ENCODE measurements around the gene ZNF621. TPM values are rescaled to one million over a fixed set of nuclear protein-coding genes. Genes with fewer than 3 reads are reported as not detected.
"Not testable (repeated sequence)": the region's sequence is repeated elsewhere in the genome, so short reads cannot be mapped to it uniquely, and the experiment has no call there.

ZNF621 gene
- total RNA-seq, 1 experiment from 2014 or later: 8.6 TPM

DNA sequence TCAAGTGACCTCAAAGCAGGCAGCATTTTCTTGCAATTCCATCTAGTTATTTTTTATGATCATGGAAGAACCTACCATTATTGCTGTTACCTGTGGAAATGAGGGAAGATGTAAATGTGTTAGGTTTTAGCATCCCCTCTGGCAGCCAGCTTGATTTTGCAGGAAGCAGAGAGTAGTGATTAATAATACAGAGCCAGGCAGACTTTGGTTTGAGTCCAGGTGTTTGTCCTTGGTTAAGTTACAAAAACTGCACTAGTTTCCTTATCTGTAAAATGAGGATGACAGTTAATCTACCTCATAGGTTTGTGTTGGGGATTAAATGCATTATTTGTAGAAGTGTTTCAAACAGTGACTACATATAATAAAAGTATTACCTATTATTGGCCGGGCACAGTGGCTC is 6.7 kb upstream of the ZNF621 start:
- Histone ChIP-seq H3K27me3 (no peaks in the 10 kb centered on the region), H3K4me1 (no peaks in the 10 kb centered on the region), H3K9me3 (replicated peaks) (no peaks in the 10 kb centered on the region), H3K4me3 (no peak overlapping the region), H3K27ac (no peak overlapping the region), H3K36me3 (no peaks in the 10 kb centered on the region)
- no peak for DNase-seq

DNA sequence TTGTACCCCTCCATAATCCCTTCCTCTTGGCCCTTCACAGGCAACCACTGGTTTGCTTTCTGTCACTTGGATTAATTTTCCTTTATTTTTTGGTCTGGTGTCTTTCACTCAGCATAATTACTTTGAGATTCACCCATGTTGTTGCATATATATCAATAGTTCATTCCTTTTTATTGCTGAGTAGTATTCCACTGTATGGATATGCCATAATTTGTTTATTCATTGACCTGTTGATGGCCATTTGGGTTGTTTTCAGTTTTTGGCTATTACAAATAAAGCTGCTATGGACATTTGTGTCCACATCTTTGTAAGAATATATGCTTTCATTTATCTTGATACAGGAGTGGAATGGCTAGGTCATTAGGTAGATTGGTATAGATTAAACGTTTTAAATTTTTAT is 5.9 kb upstream of the ZNF621 start:
- H3K4me3 ChIP-seq: no peak overlapping the region
- H3K9me3 ChIP-seq (replicated peaks): no peaks in the 10 kb centered on the region
- no peaks in the 10 kb centered on the region; the same call in 1 of the 2 replicates for H3K4me1 ChIP-seq
- H3K27ac ChIP-seq: no peak overlapping the region
- H3K36me3 ChIP-seq: no peaks in the 10 kb centered on the region
- no peak for DNase-seq
- no peaks in the 10 kb centered on the region for H3K27me3 ChIP-seq

DNA sequence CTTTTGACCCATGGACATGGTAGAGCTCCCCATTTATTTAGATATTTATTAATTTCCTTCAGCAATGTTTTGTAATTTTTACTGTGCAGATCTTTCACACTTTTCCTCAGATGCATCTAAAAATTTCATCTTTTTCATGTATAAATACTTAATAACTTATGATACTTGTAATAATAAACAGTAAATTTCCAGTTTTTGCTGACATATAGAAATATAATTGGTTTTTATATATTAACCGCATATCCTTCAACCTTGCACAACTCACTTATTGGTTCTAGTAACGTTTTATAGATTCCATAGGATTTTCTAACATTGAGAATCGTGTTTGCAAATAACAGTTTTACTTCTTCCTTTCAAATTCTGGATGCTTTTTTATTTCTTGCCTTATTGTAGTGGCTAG is 3.5 kb upstream of the ZNF621 start:
- no peaks in the 10 kb centered on the region for H3K9me3 ChIP-seq (replicated peaks)
- H3K4me1 ChIP-seq: no peaks in the 10 kb centered on the region; the same call in 1 of the 2 replicates
- no peak overlapping the region for H3K4me3 ChIP-seq
- no peaks in the 10 kb centered on the region for H3K27me3 ChIP-seq
- no peak overlapping the region for H3K27ac ChIP-seq
- no peak for DNase-seq
- H3K36me3 ChIP-seq: no peaks in the 10 kb centered on the region

DNA sequence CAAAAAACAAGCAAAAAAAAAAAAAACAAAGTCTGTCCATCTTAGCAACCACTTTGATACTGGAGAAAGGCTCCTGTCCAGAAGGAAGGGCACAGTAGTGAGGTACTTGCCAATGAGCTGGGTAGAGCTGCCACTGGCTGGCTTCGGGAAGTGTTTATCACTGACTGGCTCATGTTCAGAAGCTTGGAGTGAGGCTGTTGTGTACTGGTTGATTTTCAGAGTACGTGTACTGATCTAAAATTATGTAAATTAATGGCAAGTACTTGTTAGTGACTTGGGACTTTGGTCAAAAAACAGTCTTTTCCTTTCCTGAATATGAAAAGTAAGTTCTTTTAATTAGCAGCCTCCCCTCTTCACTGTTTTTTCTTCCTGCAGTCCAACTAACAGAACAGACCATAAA is 979 bp upstream of the ZNF621 start:
- Histone ChIP-seq H3K27ac (no peak overlapping the region), H3K27me3 (no peaks in the 10 kb centered on the region), H3K4me1 (no peaks in the 10 kb centered on the region; the same call in 1 of the 2 replicates), H3K9me3 (replicated peaks) (no peaks in the 10 kb centered on the region), H3K4me3 (no peak overlapping the region), H3K36me3 (peaks cover 6% of the 10 kb centered on the region; the same call in 1 of the 2 replicates)
- no peak for DNase-seq

DNA sequence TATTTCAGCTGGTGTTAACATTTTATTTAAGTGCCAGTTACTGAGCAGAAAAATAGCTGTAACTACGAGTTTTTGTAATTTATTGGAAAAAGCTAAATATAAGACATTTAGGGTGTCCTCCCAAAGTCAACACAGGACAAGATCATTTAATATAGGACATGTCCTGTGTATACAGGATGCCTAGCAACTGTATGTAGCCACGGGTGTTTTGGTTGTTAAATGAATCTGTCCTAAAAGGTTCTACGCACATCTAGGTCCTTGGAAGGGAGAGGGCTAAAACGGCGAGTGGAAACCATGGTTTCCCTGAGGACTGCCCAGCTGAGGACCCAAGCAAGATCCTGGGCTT is 565 bp upstream of the ZNF621 start:
- Histone ChIP-seq H3K27ac (peak overlapping the region; percentile 81), H3K27me3 (no peaks in the 10 kb centered on the region), H3K4me3 (peak overlapping the region; percentile 91), H3K4me1 (no peaks in the 10 kb centered on the region; the same call in 1 of the 2 replicates), H3K9me3 (replicated peaks) (no peaks in the 10 kb centered on the region), H3K36me3 (peaks cover 7% of the 10 kb centered on the region; the same call in 1 of the 2 replicates)
- DNase-seq: no peak

DNA sequence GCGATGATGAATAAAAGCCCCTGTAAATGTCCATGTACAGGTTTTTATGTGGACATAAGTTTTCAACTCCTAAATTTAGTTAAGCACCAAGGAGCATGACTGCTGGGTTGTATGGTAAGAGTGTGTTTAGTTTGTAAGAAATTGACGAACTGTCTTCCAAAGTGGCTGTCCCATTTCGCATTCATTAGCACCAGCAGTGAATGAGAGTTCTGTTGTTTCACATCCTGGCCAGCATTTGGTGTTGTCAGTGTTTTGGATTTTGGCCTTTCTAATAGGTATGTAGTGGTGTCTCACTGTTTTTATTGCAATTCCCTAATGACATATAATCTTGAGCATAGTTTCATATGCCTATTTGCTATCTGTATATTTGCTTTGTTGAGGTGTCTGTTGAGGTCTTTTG is 3.7 kb downstream of the ZNF621 start:
- no peaks in the 10 kb centered on the region for H3K27me3 ChIP-seq
- no peaks in the 10 kb centered on the region for H3K9me3 ChIP-seq (replicated peaks)
- no peaks in the 10 kb centered on the region; the same call in 1 of the 2 replicates for H3K4me1 ChIP-seq
- peaks cover 39% of the 10 kb centered on the region for H3K36me3 ChIP-seq
- no peak overlapping the region for H3K4me3 ChIP-seq
- H3K27ac ChIP-seq: no peak overlapping the region
- no peak for DNase-seq

DNA sequence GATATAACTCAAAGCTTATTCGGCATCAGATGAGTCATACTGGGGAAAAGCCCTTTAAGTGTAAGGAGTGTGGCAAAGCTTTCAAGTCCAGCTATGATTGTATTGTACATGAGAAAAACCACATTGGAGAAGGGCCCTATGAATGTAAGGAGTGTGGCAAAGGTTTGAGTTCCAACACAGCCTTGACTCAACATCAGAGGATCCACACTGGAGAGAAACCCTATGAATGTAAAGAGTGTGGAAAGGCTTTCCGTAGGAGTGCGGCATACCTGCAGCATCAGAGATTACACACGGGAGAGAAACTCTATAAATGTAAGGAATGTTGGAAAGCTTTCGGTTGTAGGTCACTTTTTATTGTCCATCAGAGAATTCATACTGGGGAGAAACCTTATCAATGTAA is 7.5 kb downstream of the ZNF621 start:
- DNase-seq: no peak
- peaks cover 53% of the 10 kb centered on the region for H3K36me3 ChIP-seq
- no peak overlapping the region for H3K4me3 ChIP-seq
- no peaks in the 10 kb centered on the region for H3K4me1 ChIP-seq
- H3K9me3 ChIP-seq (replicated peaks): no peaks in the 10 kb centered on the region
- no peak overlapping the region for H3K27ac ChIP-seq
- no peaks in the 10 kb centered on the region for H3K27me3 ChIP-seq

DNA sequence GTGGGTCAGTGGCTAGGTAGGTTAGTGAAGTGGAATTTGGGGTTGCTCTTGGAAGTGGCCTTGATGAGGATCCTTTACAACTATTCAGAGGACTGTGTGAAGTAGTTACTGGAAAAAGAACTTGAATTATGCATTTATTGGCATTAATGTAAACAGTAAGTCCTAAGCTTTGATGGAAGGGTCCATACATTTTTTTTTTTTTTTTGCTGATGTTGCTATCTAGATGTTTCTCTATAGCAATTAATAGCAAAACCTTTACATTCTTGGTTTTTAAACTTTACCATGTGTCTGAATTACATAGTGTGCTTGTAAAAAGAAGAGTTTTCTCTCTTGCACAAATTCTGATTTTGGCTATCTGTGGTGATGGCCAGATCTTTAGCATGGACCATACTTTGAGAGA is 9.5 kb downstream of the ZNF621 start:
- H3K4me3 ChIP-seq: no peak overlapping the region
- no peaks in the 10 kb centered on the region for H3K27me3 ChIP-seq
- peaks cover 46% of the 10 kb centered on the region for H3K36me3 ChIP-seq
- no peak overlapping the region for H3K27ac ChIP-seq
- no peaks in the 10 kb centered on the region for H3K9me3 ChIP-seq (replicated peaks)
- H3K4me1 ChIP-seq: no peaks in the 10 kb centered on the region
- no peak for DNase-seq

DNA sequence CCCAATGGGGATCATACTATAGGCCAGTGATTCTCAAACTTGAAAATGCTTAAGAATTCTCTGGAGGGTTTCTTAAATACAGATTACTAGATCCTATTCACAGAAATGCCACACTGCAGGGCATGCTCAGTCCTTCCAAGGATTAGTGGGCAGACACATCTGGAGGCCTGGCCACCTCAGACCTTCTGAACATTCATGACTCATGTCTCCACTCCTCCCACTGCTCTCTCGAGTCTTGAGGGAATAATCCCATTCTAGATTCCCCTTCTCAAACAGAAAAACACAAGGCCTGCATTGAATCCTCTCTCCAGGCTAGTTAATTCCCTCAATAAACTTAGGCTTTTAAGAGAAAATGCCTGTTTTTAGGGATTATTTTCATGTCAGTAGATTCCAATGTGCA is 22.1 kb downstream of the ZNF621 start:
- H3K9me3 ChIP-seq (replicated peaks): no peaks in the 10 kb centered on the region
- H3K4me3 ChIP-seq: no peak overlapping the region
- peak in 1 of 2 experiments; percentile 21 for DNase-seq
- H3K27ac ChIP-seq: no peak overlapping the region
- no peaks in the 10 kb centered on the region for H3K36me3 ChIP-seq
- no peaks in the 10 kb centered on the region for H3K4me1 ChIP-seq
- H3K27me3 ChIP-seq: no peaks in the 10 kb centered on the region

DNA sequence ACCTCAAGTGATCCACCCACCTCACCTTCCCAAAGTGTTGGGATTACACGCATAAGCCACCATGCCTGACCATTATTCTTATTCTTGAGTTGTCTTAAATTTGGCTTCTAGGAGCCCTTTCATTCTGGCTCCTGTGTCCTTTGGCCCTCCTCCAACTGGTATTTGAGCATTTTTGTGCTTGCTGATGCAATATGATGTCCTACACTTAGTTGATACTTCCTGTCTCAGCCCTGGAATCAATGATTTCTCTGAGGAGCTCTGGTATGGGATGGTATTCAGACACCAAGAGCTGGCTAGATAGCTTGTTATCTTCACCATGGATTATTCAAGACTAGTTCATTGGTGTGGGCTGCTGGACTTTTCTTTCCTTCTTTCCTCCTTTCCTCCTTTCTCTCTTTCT is 25.4 kb downstream of the ZNF621 start:
- H3K36me3 ChIP-seq: no peaks in the 10 kb centered on the region
- H3K4me3 ChIP-seq: no peak overlapping the region
- no peaks in the 10 kb centered on the region for H3K27me3 ChIP-seq
- no peaks in the 10 kb centered on the region for H3K9me3 ChIP-seq (replicated peaks)
- no peaks in the 10 kb centered on the region for H3K4me1 ChIP-seq
- no peak overlapping the region for H3K27ac ChIP-seq
- DNase-seq: no peak

DNA sequence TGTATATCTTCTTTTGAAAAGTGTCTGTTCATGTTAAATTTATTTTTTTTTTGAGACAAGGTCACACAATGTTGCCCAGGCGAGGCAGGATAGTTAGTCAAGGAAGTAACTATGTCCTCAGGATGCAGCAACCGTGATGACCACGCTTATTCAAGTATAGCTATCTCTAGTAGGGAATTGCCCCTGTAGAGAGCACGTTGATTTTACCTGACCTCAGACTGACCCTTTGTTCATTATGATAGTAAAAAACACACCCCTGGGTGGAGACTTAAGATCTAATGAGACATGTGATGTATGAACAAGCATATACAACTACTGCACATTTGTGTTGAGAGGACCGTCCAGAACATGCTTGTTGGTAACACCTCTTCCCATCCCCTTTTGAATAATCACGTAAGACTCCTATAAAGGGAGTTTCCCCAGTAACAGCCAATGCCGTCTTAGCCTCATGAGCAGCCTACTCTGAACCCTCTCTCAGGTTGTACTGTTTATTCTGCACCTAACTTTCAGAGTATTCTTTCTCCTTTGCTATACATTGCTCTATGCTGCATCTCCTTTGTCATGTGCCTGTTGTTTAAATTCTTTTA is 32.9 kb downstream of the ZNF621 start:
- Histone ChIP-seq H3K4me3 (no peak overlapping the region), H3K9me3 (replicated peaks) (no peaks in the 10 kb centered on the region), H3K27ac (no peak overlapping the region), H3K27me3 (no peaks in the 10 kb centered on the region), H3K36me3 (no peaks in the 10 kb centered on the region), H3K4me1 (no peaks in the 10 kb centered on the region)
- DNase-seq: no peak

DNA sequence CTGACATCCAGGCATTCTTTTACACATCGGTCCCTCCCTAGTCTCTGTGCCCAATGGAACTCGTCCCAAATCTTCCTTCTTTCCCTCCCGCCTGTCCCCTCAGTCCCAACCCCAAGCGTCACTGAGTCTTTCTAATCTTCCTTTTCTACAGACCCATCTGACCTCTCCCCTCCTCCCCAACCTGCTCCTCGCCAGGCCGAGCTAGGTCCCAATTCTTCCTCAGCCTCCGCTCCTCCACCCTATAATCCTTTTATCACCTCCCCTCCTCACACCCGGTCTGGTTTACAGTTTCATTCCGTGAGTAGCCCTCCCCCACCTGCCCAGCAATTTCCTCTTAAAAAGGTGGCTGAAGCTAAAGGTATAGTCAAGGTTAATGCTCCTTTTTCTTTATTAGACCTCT is 37.7 kb downstream of the ZNF621 start:
- H3K9me3 ChIP-seq (replicated peaks); H3K27ac ChIP-seq; H3K4me3 ChIP-seq; H3K4me1 ChIP-seq; H3K36me3 ChIP-seq; DNase-seq; H3K27me3 ChIP-seq: not testable (repeated sequence)

DNA sequence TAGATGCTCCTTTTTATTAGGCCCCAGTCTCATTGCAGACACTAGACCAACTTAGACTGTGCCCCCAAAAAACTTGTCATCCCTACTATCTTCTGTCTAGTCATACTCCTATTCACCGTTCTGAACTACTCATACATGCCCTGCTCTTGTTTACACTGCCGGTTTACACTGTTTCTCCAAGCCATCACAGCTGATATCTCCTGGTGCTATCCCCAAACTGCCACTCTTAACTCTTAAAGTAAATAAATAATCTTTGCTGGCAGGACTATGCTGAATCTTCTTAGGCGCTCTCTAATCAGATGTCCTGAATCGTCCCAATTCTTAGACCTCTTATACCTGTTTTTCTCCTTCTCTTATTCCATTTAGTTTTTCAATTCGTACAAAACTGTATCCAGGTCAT is 40.9 kb downstream of the ZNF621 start:
- not testable (repeated sequence) for H3K27me3 ChIP-seq; H3K36me3 ChIP-seq; H3K4me3 ChIP-seq; H3K9me3 ChIP-seq (replicated peaks); H3K4me1 ChIP-seq; H3K27ac ChIP-seq; DNase-seq

DNA sequence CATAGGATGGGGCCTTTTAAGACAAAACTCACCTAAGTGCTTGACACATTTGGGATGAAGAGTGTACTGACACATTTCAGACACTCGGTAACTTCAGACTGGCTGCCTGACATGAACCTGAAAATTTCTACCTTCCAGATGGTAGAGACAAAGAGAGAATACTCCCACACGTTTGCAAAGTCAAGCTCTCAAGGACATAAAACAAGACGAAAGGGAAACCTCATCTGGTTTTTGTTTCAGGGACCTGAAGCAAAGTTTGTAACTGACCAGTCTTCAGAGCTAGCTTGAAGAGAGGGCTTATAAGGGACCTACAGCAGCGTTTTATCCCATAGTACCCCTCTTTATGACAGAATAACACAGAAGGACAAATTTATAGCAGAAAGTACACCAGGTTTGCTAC is 41.9 kb downstream of the ZNF621 start:
- Histone ChIP-seq H3K27me3 (no peaks in the 10 kb centered on the region), H3K9me3 (replicated peaks) (no peaks in the 10 kb centered on the region), H3K36me3 (no peaks in the 10 kb centered on the region), H3K4me3 (no peak overlapping the region), H3K4me1 (no peaks in the 10 kb centered on the region), H3K27ac (no peak overlapping the region)
- DNase-seq: no peak

DNA sequence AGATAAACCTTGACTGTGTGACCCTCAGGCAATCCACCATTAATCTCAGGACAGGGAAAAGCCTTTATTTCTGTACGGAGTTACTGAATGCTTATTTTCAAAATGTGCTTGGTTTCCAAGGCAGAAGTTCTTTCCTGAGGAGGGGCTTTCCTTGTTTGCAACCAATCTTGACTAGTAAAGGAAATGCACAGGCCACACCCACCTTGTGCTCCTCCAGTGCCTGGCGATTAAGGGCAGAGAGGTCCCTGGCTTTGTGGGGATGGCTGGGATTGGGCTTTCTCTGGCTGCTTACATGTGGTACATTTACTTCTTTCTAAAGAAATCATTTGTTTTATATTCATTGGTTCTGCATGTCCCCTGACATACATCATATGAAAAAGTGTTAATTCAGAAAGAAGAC is 47.8 kb downstream of the ZNF621 start:
- H3K27me3 ChIP-seq: no peaks in the 10 kb centered on the region
- no peak for DNase-seq
- H3K9me3 ChIP-seq (replicated peaks): no peaks in the 10 kb centered on the region

DNA sequence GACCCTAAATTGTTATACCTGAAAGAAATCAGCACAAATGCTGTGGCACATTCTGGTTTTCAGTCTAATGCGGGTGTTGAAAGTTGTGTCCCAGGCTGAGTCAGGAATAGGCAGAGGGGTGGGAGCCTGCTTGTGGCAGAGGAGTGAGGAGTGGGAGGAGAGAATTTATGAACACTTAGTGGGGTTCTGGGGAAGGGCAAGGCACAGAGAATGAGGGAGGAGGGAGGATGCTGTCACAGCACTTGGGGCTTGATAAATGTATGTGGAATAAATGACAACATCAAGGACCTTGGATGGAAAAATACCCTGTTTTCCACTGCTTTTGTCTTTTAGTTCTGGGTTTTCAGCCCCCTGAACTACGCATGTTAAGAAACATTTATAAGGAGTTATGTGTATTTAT is 49.3 kb downstream of the ZNF621 start:
- H3K36me3 ChIP-seq: no peaks in the 10 kb centered on the region

More for the DNA sequence above, 47.8 kb downstream of the ZNF621 start:
- no peaks in the 10 kb centered on the region for H3K36me3 ChIP-seq
- H3K4me3 ChIP-seq: no peak overlapping the region
- H3K27ac ChIP-seq: no peak overlapping the region
- no peaks in the 10 kb centered on the region for H3K4me1 ChIP-seq

More for the DNA sequence above, 49.3 kb downstream of the ZNF621 start:
- H3K9me3 ChIP-seq (replicated peaks): no peaks in the 10 kb centered on the region
- no peak overlapping the region for H3K4me3 ChIP-seq
- no peak for DNase-seq
- no peaks in the 10 kb centered on the region for H3K27me3 ChIP-seq
- H3K27ac ChIP-seq: no peak overlapping the region
- no peaks in the 10 kb centered on the region for H3K4me1 ChIP-seq

Data from SJCRH30 (cell line).